Smooth muscle cell (in vitro differentiated cells): ENCODE measurements around the gene LHX1. TPM values are rescaled to one million over a fixed set of nuclear protein-coding genes. Genes with fewer than 3 reads are reported as not detected.
A peak's percentile ranks its signal among the peaks of the same experiment; 100 is the strongest.

ENCODE experiments used
- DNase-seq: peaks from one replicate; lab custom pipeline; 2025; ENCODE audit not compliant: unreplicated experiment; lab: John Stamatoyannopoulos, UW
- H2AFZ ChIP-seq: fragments of 200-600 bp; sonication (generic); 2 replicates; pipeline ENCODE4 v1.6.0; 2016; ENCODE audit warnings: antibody characterized with exemption, low read depth, mild to moderate bottlenecking
- H3F3A ChIP-seq: fragments of 200-600 bp; sonication (generic); 2 replicates; pipeline ENCODE4 v1.6.0; 2017; ENCODE audit warnings: antibody characterized with exemption, low read depth
- H3K27ac ChIP-seq: fragments of 200-600 bp; sonication (generic); 2 replicates; pipeline ENCODE4 v1.5.1; 2016; ENCODE audit warnings: low read depth, mild to moderate bottlenecking
- H3K27me3 ChIP-seq: fragments of 200-600 bp; sonication (generic); 2 replicates; pipeline ENCODE4 v1.6.1; 2016; ENCODE audit warnings: low read depth, mild to moderate bottlenecking
- H3K36me3 ChIP-seq: fragments of 200-600 bp; sonication (generic); 2 replicates; pipeline ENCODE4 v1.5.1; 2016; ENCODE audit warnings: low read depth
- H3K4me1 ChIP-seq: fragments of 200-600 bp; sonication (generic); 2 replicates; pipeline ENCODE4 v1.5.1; 2016; ENCODE audit warnings: low read depth
- H3K4me2 ChIP-seq: fragments of 200-600 bp; sonication (generic); 2 replicates; pipeline ENCODE4 v1.6.0; 2016; ENCODE audit warnings: mild to moderate bottlenecking
- H3K4me3 ChIP-seq: fragments of 200-600 bp; sonication (generic); 2 replicates; pipeline ENCODE4 v1.5.1; 2016; ENCODE audit warnings: mild to moderate bottlenecking
- H3K79me2 ChIP-seq: fragments of 200-600 bp; sonication (generic); 2 replicates; pipeline ENCODE4 v1.6.0; 2016; ENCODE audit warnings: low read depth, mild to moderate bottlenecking
- H3K9ac ChIP-seq: fragments of 200-600 bp; sonication (generic); 2 replicates; pipeline ENCODE4 v1.6.0; 2016; ENCODE audit warnings: low read depth
- H3K9me3 ChIP-seq: fragments of 200-600 bp; sonication (generic); replicated peaks from 2 replicates; pipeline ENCODE4 v1.5.1; 2016; ENCODE audit warnings: low read depth
- H4K20me1 ChIP-seq: fragments of 200-600 bp; sonication (generic); 2 replicates; pipeline ENCODE4 v1.6.0; 2016; ENCODE audit warnings: low read depth
- CTCF ChIP-seq: fragments of 200-600 bp; sonication (generic); IDR thresholded peaks from 2 replicates; pipeline ENCODE4 v1.5.1; 2017; ENCODE audit warnings: borderline replicate concordance, mild to moderate bottlenecking, antibody characterized with exemption; ENCODE audit not compliant: insufficient read depth, poor library complexity, severe bottlenecking
- WGBS: methylation state at CpG from one replicate; pipeline ENCODE4 v1.1.7; 2016; ENCODE audit warnings: low lambda C conversion rate; 5-methylcytosine and 5-hydroxymethylcytosine counted together
- polyA plus RNA-seq: library from polyadenylated mRNA; unstranded; fragments of >200 nt; fragmentation: Nextera tagmentation; extraction: Ambion mirVana; gene quantifications from 2 replicates; pipeline ENCODE4 v1.2.1, GENCODE V29; 2016
- total RNA-seq: library from RNA; depleted of rRNA; stranded (reverse); fragments of >200 nt; gene quantifications from 2 replicates; pipeline ENCODE4 v1.2.3, GENCODE V29; 2014

Gene LHX1
- total and polyA plus RNA-seq, 2 experiments from 2014 or later: not detected

GRCh38 chr17:36947922-36948716, 10.8 kb downstream of the LHX1 start:
- Histone ChIP-seq H3K9ac (no peak overlapping the region), H3K4me1 (peaks cover 16% of the 10 kb centered on the region), H3K27me3 (peaks cover 52% of the 10 kb centered on the region), H3K79me2 (peaks cover 16% of the 10 kb centered on the region), H3K36me3 (peaks cover 11% of the 10 kb centered on the region), H4K20me1 (peaks cover 21% of the 10 kb centered on the region), H3K4me3 (peak overlapping the region; percentile 83), H3K27ac (no peak overlapping the region), H3F3A (no peaks in the 10 kb centered on the region), H3K9me3 (no peaks in the 10 kb centered on the region), H3K4me2 (peak overlapping the region; percentile 94), H2AFZ (peak overlapping the region; percentile 97)
- DNase-seq: no peak
- WGBS: 7% methylated on average over 26 of the region's 26 CpGs
- TF ChIP-seq CTCF: no peak

DNA sequence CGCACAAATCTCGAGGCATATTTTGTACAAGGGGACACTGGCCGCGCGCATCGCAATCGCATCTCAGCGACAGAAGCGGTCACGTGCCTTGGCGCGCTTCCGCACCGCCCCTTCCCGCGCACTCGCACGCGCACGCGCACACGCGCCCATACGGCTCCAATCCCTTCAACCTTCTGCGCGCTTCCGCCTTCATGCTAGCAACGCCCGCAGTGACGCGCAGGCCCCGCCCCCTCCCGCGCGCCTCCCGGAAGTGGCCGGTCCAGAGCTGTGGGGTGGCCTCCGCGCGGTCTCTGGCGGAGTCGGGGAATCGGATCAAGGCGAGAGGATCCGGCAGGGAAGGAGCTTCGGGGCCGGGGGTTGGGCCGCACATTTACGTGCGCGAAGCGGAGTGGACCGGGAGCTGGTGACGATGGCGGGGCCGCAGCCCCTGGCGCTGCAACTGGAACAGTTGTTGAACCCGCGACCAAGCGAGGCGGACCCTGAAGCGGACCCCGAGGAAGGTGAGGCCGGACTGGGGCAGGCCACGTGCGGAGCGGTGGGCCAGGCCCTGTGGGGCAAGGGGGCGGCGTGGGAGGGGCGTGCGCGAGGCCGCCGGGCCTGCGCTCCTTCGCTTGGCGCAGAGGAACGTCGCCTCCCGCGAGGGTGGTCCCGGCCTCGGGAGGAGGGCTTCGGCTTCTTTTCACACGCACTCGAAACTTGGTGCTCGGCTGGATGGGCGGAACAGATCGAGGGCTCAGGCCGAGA, 11.6 kb downstream of the LHX1 start, which contains the start of gene AATF:
TSS of gene AATF (plus strand) at position 238 of the 744 bp plus-strand sequence. CDS start at position 410, 172 bp downstream.
- Histone ChIP-seq H3K4me1 (peaks cover 16% of the 10 kb centered on the region), H2AFZ (peak within 1 kb of the TSS; percentile 97), H3K27ac (peak within 1 kb of the TSS; percentile 89), H3K4me2 (peak within 1 kb of the TSS; percentile 94), H4K20me1 (peaks cover 21% of the 10 kb centered on the region), H3F3A (no peaks in the 10 kb centered on the region), H3K9ac (peak within 1 kb of the TSS; percentile 92), H3K36me3 (peaks cover 15% of the 10 kb centered on the region), H3K4me3 (peak within 1 kb of the TSS; percentile 83), H3K79me2 (peaks cover 16% of the 10 kb centered on the region), H3K27me3 (peaks cover 44% of the 10 kb centered on the region), H3K9me3 (no peaks in the 10 kb centered on the region)
- no peak for TF ChIP-seq CTCF
- under 1% methylated on average over 88 of the region's 90 CpGs for WGBS
- DNase-seq: peak; percentile 89

DNA sequence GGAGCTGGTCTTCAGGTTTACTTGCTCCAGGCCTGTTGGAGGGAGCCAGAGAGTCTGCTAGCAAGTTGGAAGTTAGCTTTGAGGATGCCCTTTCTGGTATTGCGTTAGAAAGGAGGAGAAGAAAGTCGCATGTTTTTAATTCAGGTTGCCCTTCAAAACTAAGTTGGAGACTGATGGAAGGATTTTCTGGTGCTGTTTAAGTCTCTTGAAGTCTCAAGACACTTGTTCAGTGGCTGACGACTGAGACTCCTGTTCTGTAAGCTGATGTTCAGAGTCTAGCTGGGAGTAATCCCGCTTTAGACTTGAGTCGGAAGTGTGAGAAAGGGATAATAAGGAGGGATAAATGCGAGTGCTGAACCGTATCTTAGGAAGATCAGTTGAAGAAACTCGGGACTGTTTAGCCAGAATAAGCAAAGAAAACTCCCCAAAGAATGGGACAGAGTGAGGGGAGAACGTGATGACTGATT, 12.2 kb downstream of the LHX1 start:
- Histone ChIP-seq H3K4me3 (peak overlapping the region; percentile 83), H3K27me3 (peaks cover 38% of the 10 kb centered on the region), H3K4me2 (peak overlapping the region; percentile 94), H3K9me3 (no peaks in the 10 kb centered on the region), H3F3A (no peaks in the 10 kb centered on the region), H4K20me1 (peaks cover 21% of the 10 kb centered on the region), H3K36me3 (peaks cover 19% of the 10 kb centered on the region), H3K9ac (peak overlapping the region; percentile 92), H2AFZ (peak overlapping the region; percentile 97), H3K4me1 (peaks cover 16% of the 10 kb centered on the region), H3K79me2 (peaks cover 16% of the 10 kb centered on the region), H3K27ac (peak overlapping the region; percentile 89)
- WGBS: 7% methylated on average over 9 of the region's 9 CpGs
- no peak for TF ChIP-seq CTCF
- no peak for DNase-seq
